Spleen (tissue), 11 donors: ENCODE results near the gene SLC38A10. TPM values are rescaled to one million over a fixed set of nuclear protein-coding genes. Genes with fewer than 3 reads are reported as not detected.

Experiments
- DNase-seq: peaks from one replicate; pipeline ENCODE4 v3.0.0-alpha.2; 2020
- H3K27ac ChIP-seq, 8 donors: fragments of 200-600 bp; sonication (generic) in 7 of 8; 1 replicate in 4 of 8; 2 replicates in 4 of 8; pipeline versions ENCODE4 v1.5.0 to v1.8.0; 2016 to 2021; ENCODE audit warnings: inconsistent platforms in 4 of 8, mild to moderate bottlenecking in 4 of 8, moderate library complexity in 1 of 8
- H3K27me3 ChIP-seq, 7 donors: fragments of 200-600 bp; sonication (generic) in 6 of 7; replicated peaks in 1 of 7; 1 replicate in 4 of 7; 2 replicates in 3 of 7; pipeline versions ENCODE4 v1.5.0 to v1.8.0; 2016 to 2021; ENCODE audit warnings: inconsistent platforms in 3 of 7, mild to moderate bottlenecking in 1 of 7
- H3K36me3 ChIP-seq, 6 donors: fragments of 200-600 bp; sonication (generic) in 5 of 6; 1 replicate in 4 of 6; 2 replicates in 2 of 6; pipeline versions ENCODE4 v1.5.0 to v1.8.0; 2016 to 2021; ENCODE audit warnings: inconsistent platforms in 2 of 6
- H3K4me1 ChIP-seq, 6 donors: fragments of 200-600 bp; sonication (generic) in 5 of 6; 1 replicate in 3 of 6; 2 replicates in 3 of 6; pipeline versions ENCODE4 v1.5.0 to v1.8.0; 2016 to 2021; ENCODE audit warnings: inconsistent platforms in 3 of 6
- H3K4me3 ChIP-seq, 8 donors: fragments of 200-600 bp; sonication (generic) in 7 of 8; 1 replicate in 4 of 8; 2 replicates in 4 of 8; pipeline versions ENCODE4 v1.5.0 to v1.8.0; 2016 to 2021; ENCODE audit warnings: inconsistent platforms in 4 of 8, mild to moderate bottlenecking in 4 of 8, moderate library complexity in 2 of 8
- H3K9me3 ChIP-seq, 8 donors: fragments of 200-600 bp; sonication (generic) in 7 of 8; 1 replicate in 4 of 8; 2 replicates in 4 of 8; pipeline versions ENCODE4 v1.5.0 to v1.8.0; 2016 to 2021; ENCODE audit warnings: inconsistent platforms in 4 of 8
- POLR2A ChIP-seq, 3 donors: fragments of 450-650 bp; IDR thresholded peaks; one replicate each; pipeline ENCODE4 v1.5.1; 2017; ENCODE audit warnings: antibody characterized with exemption in 3 of 3, mild to moderate bottlenecking in 1 of 3
- POLR2AphosphoS5 ChIP-seq, 3 donors: sonication (generic); formaldehyde crosslinking; IDR thresholded peaks; one replicate each; pipeline ENCODE4 v1.5.1; 2017; ENCODE audit warnings: antibody characterized with exemption in 3 of 3
- WGBS, 5 donors: extraction: QIAGEN DNeasy Blood & Tissue Kit in 3 of 5; methylation state at CpG; one replicate each; pipeline versions ENCODE4 v1.1.5 to v1.1.7; 2013 to 2018; 5-methylcytosine and 5-hydroxymethylcytosine counted together
- intact Hi-C: fragments of 100-400 bp; cut with DNase I; formaldehyde crosslinking; loops from one replicate; pipeline ENCODE4 v1.15.0; 2023; ENCODE audit warnings: low total_unique reads
- polyA plus RNA-seq, 3 donors: library from polyadenylated mRNA; stranded (reverse); fragments of 200-250 nt; gene quantifications; one replicate each; pipeline ENCODE4 v1.2.1, GENCODE V29; 2013
- total RNA-seq, 7 donors: library from RNA; depleted of rRNA in 3 of 7; stranded (reverse); fragments of >200 nt in 3 of 7; fragmentation: NEBNext Ultra II Directional in 4 of 7; extraction: Animal tissue kit (Norgen Biotek cat#: 25700) in 4 of 7; gene quantifications; one replicate each; pipeline versions ENCODE4 v1.1.0 to v1.2.1, GENCODE V29; 2016 to 2021
- TF ChIP-seq, protein P1 (sequence below), 11 experiments: fragments of 200-600 bp in 7 of 11; fragments of 450-650 bp in 4 of 11; sonication (generic) in 4 of 11; IDR thresholded peaks in 8 of 11; conservative IDR thresholded peaks in 3 of 11; 1 replicate in 7 of 11; 2 replicates in 4 of 11; pipeline versions ENCODE4 v1.4.0 to v1.8.0; 2016 to 2021; ENCODE audit warnings: antibody characterized with exemption in 11 of 11, inconsistent platforms in 4 of 11, mild to moderate bottlenecking in 1 of 11
- donor health status: healthy with polysubstance abuse.
- donor health status: DM: no; HTN: no; CAD: no; lungs with moderate emphysema.
- donor health status: DM: no; HTN: no; CAD: no.
- donor health status: Bipolar disorder and iron deficiency.
- donor health status: healthy.
- donor health status: DM: no; HTN: no; CAD: no.
- donor health status: DM: yes; HTN: yes; CAD: no.

The SLC38A10 gene
- total and polyA plus RNA-seq, 10 donors = 54.9 to 112 (median 86.6) TPM

DNA sequence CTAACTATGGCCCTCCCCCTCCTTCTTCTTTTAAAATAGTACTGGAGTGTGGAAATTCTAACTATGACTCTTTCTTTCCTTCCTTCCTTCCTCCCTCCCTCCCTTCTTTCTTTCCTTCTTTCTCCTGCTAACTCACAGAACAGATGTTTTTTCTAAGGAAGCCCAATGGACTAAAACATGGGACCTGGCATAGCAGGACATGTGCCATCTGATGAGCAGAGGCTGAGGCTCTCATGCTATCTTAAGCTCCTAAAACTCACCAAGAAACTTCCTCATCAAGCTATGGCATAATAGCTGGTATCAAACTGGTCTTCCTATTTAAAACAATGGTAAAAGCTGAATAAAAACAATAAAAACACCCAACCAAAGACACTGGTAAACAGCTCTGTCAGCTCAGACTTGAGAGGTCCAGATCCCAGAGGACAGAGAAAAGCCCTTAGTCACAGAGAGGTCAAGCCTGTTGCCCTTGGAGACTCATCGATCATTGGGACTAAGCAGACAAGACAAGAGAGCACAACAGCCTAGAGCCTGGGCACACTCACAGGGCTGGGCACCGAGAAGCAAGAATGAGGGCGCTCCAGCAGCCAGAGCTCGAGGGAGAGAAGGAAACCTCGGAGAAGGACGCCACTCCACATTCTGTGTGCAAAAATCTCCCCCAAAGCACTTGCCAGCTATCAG is 27.6 kb downstream of the SLC38A10 start:
- peaks cover 0 to 100% (median 81%) of the 10 kb centered on the region in 6 donors for H3K36me3 ChIP-seq
- 87 to 94% (median 90%) methylated on average over 6 of the region's 6 CpGs for WGBS, 5 donors
- TF ChIP-seq POLR2A (IDR thresholded peaks at IDR 0.05) (no peak), POLR2AphosphoS5 (IDR thresholded peaks at IDR 0.05) (no peak)
- TF ChIP-seq, protein P1, sequence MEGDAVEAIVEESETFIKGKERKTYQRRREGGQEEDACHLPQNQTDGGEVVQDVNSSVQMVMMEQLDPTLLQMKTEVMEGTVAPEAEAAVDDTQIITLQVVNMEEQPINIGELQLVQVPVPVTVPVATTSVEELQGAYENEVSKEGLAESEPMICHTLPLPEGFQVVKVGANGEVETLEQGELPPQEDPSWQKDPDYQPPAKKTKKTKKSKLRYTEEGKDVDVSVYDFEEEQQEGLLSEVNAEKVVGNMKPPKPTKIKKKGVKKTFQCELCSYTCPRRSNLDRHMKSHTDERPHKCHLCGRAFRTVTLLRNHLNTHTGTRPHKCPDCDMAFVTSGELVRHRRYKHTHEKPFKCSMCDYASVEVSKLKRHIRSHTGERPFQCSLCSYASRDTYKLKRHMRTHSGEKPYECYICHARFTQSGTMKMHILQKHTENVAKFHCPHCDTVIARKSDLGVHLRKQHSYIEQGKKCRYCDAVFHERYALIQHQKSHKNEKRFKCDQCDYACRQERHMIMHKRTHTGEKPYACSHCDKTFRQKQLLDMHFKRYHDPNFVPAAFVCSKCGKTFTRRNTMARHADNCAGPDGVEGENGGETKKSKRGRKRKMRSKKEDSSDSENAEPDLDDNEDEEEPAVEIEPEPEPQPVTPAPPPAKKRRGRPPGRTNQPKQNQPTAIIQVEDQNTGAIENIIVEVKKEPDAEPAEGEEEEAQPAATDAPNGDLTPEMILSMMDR (IDR thresholded peaks at IDR 0.05 in 8 of 11, conservative IDR thresholded peaks at IDR 0.05 in 3 of 11) = no peak

DNA sequence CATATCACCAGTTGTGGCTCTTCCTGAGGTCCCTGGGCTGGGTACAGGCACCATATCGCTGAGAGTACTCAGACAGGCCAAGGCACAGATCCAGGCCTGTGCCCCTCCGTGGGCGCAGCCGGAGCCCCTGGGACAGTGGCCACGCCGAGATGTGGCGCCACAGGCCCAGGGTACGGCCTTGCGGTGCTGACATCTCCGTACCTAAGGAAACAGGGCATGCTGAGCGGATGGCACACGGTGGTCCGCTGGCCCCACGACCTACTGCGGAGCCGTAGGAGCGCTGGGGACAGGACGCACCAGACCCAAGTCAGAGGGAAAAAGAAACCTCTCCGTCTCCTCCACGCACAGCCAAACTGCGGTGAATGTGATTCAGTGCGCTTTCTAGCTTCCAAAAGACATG is 29.5 kb downstream of the SLC38A10 start:
- Histone ChIP-seq H3K27ac (no peak overlapping the region), H3K9me3 (no peaks in the 10 kb centered on the region), H3K27me3 (no peaks in the 10 kb centered on the region), H3K36me3 (peaks cover 0 to 100% (median 84%) of the 10 kb centered on the region in 6 donors), H3K4me3 (no peak overlapping the region), H3K4me1 (peaks cover 0 to 49% (median 3%) of the 10 kb centered on the region in 6 donors)
- no peak for DNase-seq
- TF ChIP-seq, protein P1 (IDR thresholded peaks at IDR 0.05 in 8 of 11, conservative IDR thresholded peaks at IDR 0.05 in 3 of 11) = no peak
- TF ChIP-seq POLR2AphosphoS5 (IDR thresholded peaks at IDR 0.05) (no peak), POLR2A (IDR thresholded peaks at IDR 0.05) (no peak)
- WGBS, 5 donors = 93 to 98% (median 96%) methylated on average over 15 to 22 of the region's 22 CpGs
- intact Hi-C loops = no loop called here

More for the DNA sequence above, 27.6 kb downstream of the SLC38A10 start:
- intact Hi-C loops = no loop called here
- Histone ChIP-seq H3K4me1 (peaks cover 0 to 54% (median 9%) of the 10 kb centered on the region in 6 donors), H3K27ac (peak overlapping the region in 3 of 8 donors; percentile 11 to 30 (median 13)), H3K27me3 (no peaks in the 10 kb centered on the region), H3K4me3 (no peak overlapping the region), H3K9me3 (no peaks in the 10 kb centered on the region)
- no peak for DNase-seq

DNA sequence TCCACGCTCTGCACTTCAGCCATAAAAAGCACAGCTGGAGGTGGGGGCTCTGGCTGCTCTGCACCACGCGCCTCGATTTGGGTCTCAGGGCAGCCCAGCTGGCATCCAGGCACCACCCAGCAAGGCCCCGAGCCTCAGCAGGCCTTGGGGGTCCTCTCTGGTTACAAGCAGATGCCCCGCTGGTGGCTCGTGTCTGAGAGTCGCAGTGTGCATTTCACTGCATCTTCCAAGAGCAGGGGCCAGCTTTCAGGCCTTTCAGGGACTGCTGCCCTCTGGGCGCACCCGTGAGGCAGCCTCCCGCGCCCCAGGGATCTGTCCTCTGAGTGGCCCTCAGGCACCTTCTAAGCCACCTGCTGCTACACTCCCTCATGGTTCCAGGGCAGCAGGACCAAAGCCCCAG is 30.5 kb downstream of the SLC38A10 start:
- TF ChIP-seq POLR2AphosphoS5 (IDR thresholded peaks at IDR 0.05) = no peak
- no peak for TF ChIP-seq POLR2A (IDR thresholded peaks at IDR 0.05)
- TF ChIP-seq, protein P1 (IDR thresholded peaks at IDR 0.05 in 8 of 11, conservative IDR thresholded peaks at IDR 0.05 in 3 of 11) = no peak
- H3K9me3 ChIP-seq = no peaks in the 10 kb centered on the region
- no peak for DNase-seq
- H3K27ac ChIP-seq = no peak overlapping the region
- H3K4me1 ChIP-seq = peaks cover 0 to 44% (median 4%) of the 10 kb centered on the region in 6 donors
- intact Hi-C loops = no loop called here
- 92 to 96% (median 96%) methylated on average over 5 to 12 of the region's 12 CpGs for WGBS, 5 donors
- no peak overlapping the region for H3K4me3 ChIP-seq
- peaks cover 0 to 100% (median 84%) of the 10 kb centered on the region in 6 donors for H3K36me3 ChIP-seq
- H3K27me3 ChIP-seq = no peaks in the 10 kb centered on the region

GRCh38 chr17:81263371-81264181 is 31.5 kb downstream of the SLC38A10 start:
- Histone ChIP-seq H3K36me3 (peaks cover 0 to 100% (median 85%) of the 10 kb centered on the region in 6 donors), H3K9me3 (no peaks in the 10 kb centered on the region), H3K4me3 (no peak overlapping the region), H3K4me1 (peaks cover 0 to 44% (median 6%) of the 10 kb centered on the region in 6 donors), H3K27ac (no peak overlapping the region), H3K27me3 (no peaks in the 10 kb centered on the region)
- intact Hi-C loops = no loop called here
- TF ChIP-seq POLR2A (IDR thresholded peaks at IDR 0.05) (no peak), POLR2AphosphoS5 (IDR thresholded peaks at IDR 0.05) (no peak)
- TF ChIP-seq, protein P1 (IDR thresholded peaks at IDR 0.05 in 8 of 11, conservative IDR thresholded peaks at IDR 0.05 in 3 of 11) = no peak
- DNase-seq = no peak
- WGBS, 5 donors = 94 to 96% (median 94%) methylated on average over 28 to 40 of the region's 40 CpGs
